Fibroblast of lung (primary cell): ENCODE measurements around the gene ERMAP. TPM values are rescaled to one million over a fixed set of nuclear protein-coding genes. Genes with fewer than 3 reads are reported as not detected.

Experiments
- DNase-seq, 2 donors: peaks; one replicate each; pipeline versions ENCODE4 v3.0.0 to v3.0.0-alpha.2; 2010; ENCODE audit warnings: low read depth in 2 of 2
- H2AFZ ChIP-seq: 2 replicates; pipeline ENCODE4 v1.5.1; 2012; ENCODE audit warnings: low read length, control low read depth, inconsistent platforms
- H3K27ac ChIP-seq: 2 replicates; pipeline ENCODE4 v1.5.1; 2011; ENCODE audit warnings: low read length, control low read depth; ENCODE audit not compliant: insufficient read depth
- H3K27me3 ChIP-seq: 2 replicates; pipeline ENCODE4 v1.5.1; 2011; ENCODE audit warnings: mild to moderate bottlenecking, low read length; ENCODE audit not compliant: control insufficient read depth, insufficient read depth
- H3K36me3 ChIP-seq: 2 replicates; pipeline ENCODE4 v1.5.1; 2011; ENCODE audit warnings: low read length; ENCODE audit not compliant: control insufficient read depth, insufficient read depth
- H3K4me1 ChIP-seq: 2 replicates; pipeline ENCODE4 v1.5.1; 2011; ENCODE audit warnings: low read length; ENCODE audit not compliant: control insufficient read depth, insufficient read depth; ENCODE audit errors: extremely low read depth
- H3K4me2 ChIP-seq: 2 replicates; pipeline ENCODE4 v1.5.1; 2011; ENCODE audit warnings: low read length, control low read depth; ENCODE audit not compliant: insufficient read depth; ENCODE audit errors: extremely low read depth
- H3K4me3 ChIP-seq, 4 experiments: fragments of 200-600 bp in 1 of 4; sonication (generic) in 1 of 4; replicated peaks in 1 of 4; 2 replicates each; pipeline ENCODE4 v1.5.1; 2011 to 2016; ENCODE audit warnings: low read length in 4 of 4, low read depth in 3 of 4, mild to moderate bottlenecking in 3 of 4, control low read depth in 2 of 4, inconsistent platforms in 1 of 4, mixed read lengths in 1 of 4; ENCODE audit not compliant: insufficient read depth in 1 of 4; ENCODE audit errors: control extremely low read depth in 1 of 4
- H3K79me2 ChIP-seq: 2 replicates; pipeline ENCODE4 v1.5.1; 2012; ENCODE audit warnings: mild to moderate bottlenecking, low read length, inconsistent platforms; ENCODE audit not compliant: control insufficient read depth, insufficient read depth
- H3K9ac ChIP-seq: 2 replicates; pipeline ENCODE4 v1.5.1; 2011; ENCODE audit warnings: mild to moderate bottlenecking, low read length, control low read depth; ENCODE audit not compliant: insufficient read depth
- H3K9me3 ChIP-seq: 2 replicates; pipeline ENCODE4 v1.5.1; 2012; ENCODE audit warnings: low read depth, low read length; ENCODE audit not compliant: control insufficient read depth, insufficient read depth
- H4K20me1 ChIP-seq: 2 replicates; pipeline ENCODE4 v1.5.1; 2011; ENCODE audit warnings: low read length; ENCODE audit not compliant: control insufficient read depth, insufficient read depth; ENCODE audit errors: extremely low read depth
- EZH2 ChIP-seq: IDR thresholded peaks from 2 replicates; pipeline ENCODE4 v1.5.1; 2012; ENCODE audit warnings: low read length, control low read depth, mild to moderate bottlenecking; ENCODE audit errors: missing control alignments
- polyA plus RNA-seq, 2 donors: library from polyadenylated mRNA; depleted of rRNA in 1 of 2; stranded (reverse) in 1 of 2; unstranded in 1 of 2; fragments of >200 nt; gene quantifications; 2 replicates each; pipeline ENCODE4 v1.2.1, GENCODE V29; 2011 to 2012; ENCODE audit warnings: missing spikeins in 1 of 2
- total RNA-seq: library from RNA; depleted of rRNA; stranded (reverse); fragments of >200 nt; gene quantifications from 2 replicates; pipeline ENCODE4 v1.2.1, GENCODE V29; 2014
- TF ChIP-seq, protein P1 (sequence below), 2 donors: IDR thresholded peaks in 1 of 2; conservative IDR thresholded peaks in 1 of 2; 1 replicate in 1 of 2; 2 replicates in 1 of 2; pipeline ENCODE4 v1.5.1; 2011 to 2012; ENCODE audit warnings: low read length in 2 of 2, control low read depth in 1 of 2, inconsistent platforms in 1 of 2, low read depth in 1 of 2, mild to moderate bottlenecking in 1 of 2

ERMAP gene
- total and polyA plus RNA-seq, 2 donors (not counting 1 experiment from before 2014, with no cell fraction given), result 19.4 to 37.2 TPM

- H3K9ac ChIP-seq, result peak within 1 kb of the TSS; percentile 69
- H3K79me2 ChIP-seq, result peaks cover 10% of the 10 kb centered on the region
- H3K4me3 ChIP-seq, result peak within 1 kb of the TSS; percentile 52 to 92 (median 92)
- H3K4me2 ChIP-seq, result peak within 1 kb of the TSS; percentile 96
- no peaks in the 10 kb centered on the region for H3K9me3 ChIP-seq
- no peaks in the 10 kb centered on the region for H3K27me3 ChIP-seq
- peak within 1 kb of the TSS; percentile 99 for H2AFZ ChIP-seq
- H3K36me3 ChIP-seq, result peaks cover 6% of the 10 kb centered on the region
- no peaks in the 10 kb centered on the region for H4K20me1 ChIP-seq
- TF ChIP-seq, protein P1, sequence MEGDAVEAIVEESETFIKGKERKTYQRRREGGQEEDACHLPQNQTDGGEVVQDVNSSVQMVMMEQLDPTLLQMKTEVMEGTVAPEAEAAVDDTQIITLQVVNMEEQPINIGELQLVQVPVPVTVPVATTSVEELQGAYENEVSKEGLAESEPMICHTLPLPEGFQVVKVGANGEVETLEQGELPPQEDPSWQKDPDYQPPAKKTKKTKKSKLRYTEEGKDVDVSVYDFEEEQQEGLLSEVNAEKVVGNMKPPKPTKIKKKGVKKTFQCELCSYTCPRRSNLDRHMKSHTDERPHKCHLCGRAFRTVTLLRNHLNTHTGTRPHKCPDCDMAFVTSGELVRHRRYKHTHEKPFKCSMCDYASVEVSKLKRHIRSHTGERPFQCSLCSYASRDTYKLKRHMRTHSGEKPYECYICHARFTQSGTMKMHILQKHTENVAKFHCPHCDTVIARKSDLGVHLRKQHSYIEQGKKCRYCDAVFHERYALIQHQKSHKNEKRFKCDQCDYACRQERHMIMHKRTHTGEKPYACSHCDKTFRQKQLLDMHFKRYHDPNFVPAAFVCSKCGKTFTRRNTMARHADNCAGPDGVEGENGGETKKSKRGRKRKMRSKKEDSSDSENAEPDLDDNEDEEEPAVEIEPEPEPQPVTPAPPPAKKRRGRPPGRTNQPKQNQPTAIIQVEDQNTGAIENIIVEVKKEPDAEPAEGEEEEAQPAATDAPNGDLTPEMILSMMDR (conservative IDR thresholded peaks at IDR 0.05 in 1 of 2, IDR thresholded peaks at IDR 0.05 in 1 of 2; ENCODE audit: low read depth in 1 of 2, low read length in 2 of 2), result peak; percentile 42 to 46
- TF ChIP-seq EZH2, result no peak
- DNase-seq, result peak; percentile 97 to 98
- H3K4me1 ChIP-seq, result peaks cover 7% of the 10 kb centered on the region
- H3K27ac ChIP-seq, result peak within 1 kb of the TSS; percentile 56
Measured at GRCh38 chr1:42846257-42847110, 29.6 kb downstream of the ERMAP start, which contains the start of gene ZNF691. TSS of gene ZNF691 (plus strand) at chr1:42846613. CDS start at chr1:42849659, 3,046 bp downstream.

- Histone ChIP-seq H3K9me3 (no peaks in the 10 kb centered on the region), H3K79me2 (peaks cover 10% of the 10 kb centered on the region), H3K4me1 (peaks cover 7% of the 10 kb centered on the region), H3K9ac (peak overlapping the region; percentile 69), H4K20me1 (no peaks in the 10 kb centered on the region), H3K27me3 (no peaks in the 10 kb centered on the region), H2AFZ (peak overlapping the region; percentile 60), H3K36me3 (peaks cover 6% of the 10 kb centered on the region), H3K27ac (peak overlapping the region; percentile 56), H3K4me2 (peak overlapping the region; percentile 96), H3K4me3 (peak overlapping the region; percentile 52 to 92 (median 92))
- no peak for TF ChIP-seq EZH2
- TF ChIP-seq, protein P1 (conservative IDR thresholded peaks at IDR 0.05 in 1 of 2, IDR thresholded peaks at IDR 0.05 in 1 of 2; ENCODE audit: low read depth in 1 of 2, low read length in 2 of 2), result no peak
- DNase-seq, result no peak
Measured at GRCh38 chr1:42847111-42847595, 30.2 kb downstream of the ERMAP start.

DNA sequence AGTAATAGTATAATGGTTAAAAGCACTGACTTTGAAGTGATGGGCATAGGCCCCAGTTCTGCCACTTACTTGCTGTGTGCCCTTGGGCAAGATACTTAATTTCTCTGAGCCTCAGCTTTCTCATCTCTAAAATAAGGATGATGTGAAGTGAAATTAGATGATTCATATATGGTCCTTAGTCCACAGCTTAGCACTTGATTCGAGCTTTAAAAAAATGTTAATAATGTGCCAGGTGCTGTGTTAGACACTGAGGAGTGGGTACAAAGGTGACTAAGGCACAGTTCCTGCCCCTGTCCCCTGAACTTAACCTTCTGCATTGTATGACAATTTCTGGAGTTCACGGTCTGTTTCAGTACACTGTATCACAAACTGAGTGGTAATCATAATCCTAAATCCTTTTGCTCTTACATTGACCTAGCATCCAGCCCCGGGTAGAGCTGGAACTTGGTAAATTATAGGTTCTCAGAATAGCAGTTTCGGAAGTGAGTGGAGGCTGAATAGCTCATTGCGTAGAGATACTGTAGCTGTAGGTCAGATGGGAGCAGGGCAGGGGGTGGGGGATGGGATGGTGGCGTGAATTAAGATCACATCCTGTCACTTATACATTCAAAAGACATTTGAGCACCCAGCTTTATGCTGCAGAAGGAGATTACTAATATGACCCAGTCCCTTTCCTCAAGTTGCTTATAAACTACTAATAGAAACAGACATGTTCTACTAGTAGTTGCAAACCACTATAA, 31.0 kb downstream of the ERMAP start:
- Histone ChIP-seq H3K36me3 (peaks cover 6% of the 10 kb centered on the region), H3K4me3 (peak overlapping the region in 2 of 4 experiments; percentile 18 to 91), H2AFZ (no peak overlapping the region), H3K9me3 (no peaks in the 10 kb centered on the region), H3K27me3 (no peaks in the 10 kb centered on the region), H3K4me1 (peaks cover 7% of the 10 kb centered on the region), H4K20me1 (no peaks in the 10 kb centered on the region), H3K27ac (no peak overlapping the region), H3K79me2 (peaks cover 10% of the 10 kb centered on the region), H3K4me2 (peak overlapping the region; percentile 59), H3K9ac (no peak overlapping the region)
- TF ChIP-seq, protein P1 (conservative IDR thresholded peaks at IDR 0.05 in 1 of 2, IDR thresholded peaks at IDR 0.05 in 1 of 2; ENCODE audit: low read depth in 1 of 2, low read length in 2 of 2), result no peak
- no peak for TF ChIP-seq EZH2
- no peak for DNase-seq
